GM19397 (cell line): ENCODE data around the gene ERI2.
"Not testable (repeated sequence)": the region's sequence is repeated elsewhere in the genome, so short reads cannot be mapped to it uniquely, and the experiment has no call there.

Source experiments
- ATAC-seq: cut with Tn5 transposase; IDR thresholded peaks from one replicate; pipeline ENCODE4 v1.9.1; 2021; ENCODE audit warnings: mild to moderate bottlenecking, moderate library complexity; ENCODE audit not compliant: unreplicated experiment

The ERI2 gene

GRCh38 chr16:20818929-20819585 lies 12.8 kb upstream of the ERI2 start:
- no peak for ATAC-seq

- ATAC-seq = no peak
Observed at GRCh38 chr16:20814784-20815183, 8.5 kb upstream of the ERI2 start.

GRCh38 chr16:20812510-20812909 lies 6.2 kb upstream of the ERI2 start:
- ATAC-seq = no peak

GRCh38 chr16:20811889-20812439 lies 5.7 kb upstream of the ERI2 start:
- no peak for ATAC-seq

GRCh38 chr16:20807862-20808261 lies 1.6 kb upstream of the ERI2 start:
- ATAC-seq = no peak

- not testable (repeated sequence) for ATAC-seq
Observed at GRCh38 chr16:20805684-20806167, 546 bp downstream of the ERI2 start.

GRCh38 chr16:20803561-20804214 lies 2.6 kb downstream of the ERI2 start:
- no peak for ATAC-seq

GRCh38 chr16:20803192-20803560 lies 3.1 kb downstream of the ERI2 start:
- ATAC-seq = no peak

- ATAC-seq = no peak
Observed at GRCh38 chr16:20801278-20801677, 5.0 kb downstream of the ERI2 start.

- no peak for ATAC-seq
Observed at GRCh38 chr16:20799599-20799998, 6.7 kb downstream of the ERI2 start.

- no peak for ATAC-seq
Observed at GRCh38 chr16:20798364-20798763, 7.9 kb downstream of the ERI2 start.

- ATAC-seq = no peak
Observed at GRCh38 chr16:20791923-20792612, 14.2 kb downstream of the ERI2 start.

GRCh38 chr16:20789130-20789529 lies 17.1 kb downstream of the ERI2 start:
- no peak for ATAC-seq

- ATAC-seq = no peak
Observed at GRCh38 chr16:20784204-20784603, 22.1 kb downstream of the ERI2 start.

- no peak for ATAC-seq
Observed at GRCh38 chr16:20782470-20782869, 23.8 kb downstream of the ERI2 start.

- ATAC-seq = no peak
Observed at GRCh38 chr16:20781697-20782096, 24.6 kb downstream of the ERI2 start.

- no peak for ATAC-seq
Observed at GRCh38 chr16:20774703-20775362, 31.4 kb downstream of the ERI2 start.

- no peak for ATAC-seq
Observed at GRCh38 chr16:20773679-20774078, 32.6 kb downstream of the ERI2 start.

GRCh38 chr16:20768818-20769217 lies 37.5 kb downstream of the ERI2 start:
- ATAC-seq = no peak

- no peak for ATAC-seq
Observed at GRCh38 chr16:20768121-20768520, 38.2 kb downstream of the ERI2 start.

GRCh38 chr16:20767577-20767976 lies 38.7 kb downstream of the ERI2 start:
- no peak for ATAC-seq
